SU-DHL-6 (cell line): Measurements from ENCODE around the gene ABL2.

Source experiments
- EZH2phosphoT487 ChIP-seq: fragments of 200-600 bp; sonication (generic), shearing (Covaris generic); conservative IDR thresholded peaks from 2 replicates; pipeline ENCODE4 v1.6.1; 2018; ENCODE audit warnings: mild to moderate bottlenecking, antibody characterized with exemption, low read length, moderate library complexity, mixed read lengths
- TF ChIP-seq, protein P1 (sequence below): fragments of 200-600 bp; sonication (generic); IDR thresholded peaks from one replicate; pipeline ENCODE4 v1.5.1; 2017; ENCODE audit warnings: antibody characterized with exemption, mild to moderate bottlenecking, low read length, moderate library complexity; ENCODE audit not compliant: insufficient read depth, poor library complexity, severe bottlenecking

DNA sequence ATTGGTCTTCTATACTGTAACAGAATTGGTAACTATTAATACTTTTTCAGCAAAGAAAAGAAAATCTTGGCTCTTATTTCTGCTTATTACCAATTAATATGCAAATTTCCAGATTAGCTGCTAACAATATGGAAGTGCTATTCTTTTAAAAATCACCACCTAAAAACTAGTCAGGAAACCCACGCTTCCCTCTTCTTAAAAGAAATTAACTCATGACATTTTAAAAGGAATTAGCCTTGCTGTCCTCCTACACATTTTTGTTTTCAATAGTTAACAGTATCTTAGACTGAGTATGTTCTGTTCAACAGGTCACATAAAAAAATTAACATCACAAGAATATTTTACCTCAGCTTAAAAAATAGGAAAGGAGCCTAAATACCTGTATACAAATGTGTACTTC lies 27.3 kb downstream of the ABL2 start:
- TF ChIP-seq, protein P1, sequence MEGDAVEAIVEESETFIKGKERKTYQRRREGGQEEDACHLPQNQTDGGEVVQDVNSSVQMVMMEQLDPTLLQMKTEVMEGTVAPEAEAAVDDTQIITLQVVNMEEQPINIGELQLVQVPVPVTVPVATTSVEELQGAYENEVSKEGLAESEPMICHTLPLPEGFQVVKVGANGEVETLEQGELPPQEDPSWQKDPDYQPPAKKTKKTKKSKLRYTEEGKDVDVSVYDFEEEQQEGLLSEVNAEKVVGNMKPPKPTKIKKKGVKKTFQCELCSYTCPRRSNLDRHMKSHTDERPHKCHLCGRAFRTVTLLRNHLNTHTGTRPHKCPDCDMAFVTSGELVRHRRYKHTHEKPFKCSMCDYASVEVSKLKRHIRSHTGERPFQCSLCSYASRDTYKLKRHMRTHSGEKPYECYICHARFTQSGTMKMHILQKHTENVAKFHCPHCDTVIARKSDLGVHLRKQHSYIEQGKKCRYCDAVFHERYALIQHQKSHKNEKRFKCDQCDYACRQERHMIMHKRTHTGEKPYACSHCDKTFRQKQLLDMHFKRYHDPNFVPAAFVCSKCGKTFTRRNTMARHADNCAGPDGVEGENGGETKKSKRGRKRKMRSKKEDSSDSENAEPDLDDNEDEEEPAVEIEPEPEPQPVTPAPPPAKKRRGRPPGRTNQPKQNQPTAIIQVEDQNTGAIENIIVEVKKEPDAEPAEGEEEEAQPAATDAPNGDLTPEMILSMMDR = no peak
- TF ChIP-seq EZH2phosphoT487 = no peak
